Hematopoietic multipotent progenitor cell (in vitro differentiated cells): ENCODE measurements around the gene CERK. TPM values are rescaled to one million over a fixed set of nuclear protein-coding genes. Genes with fewer than 3 reads are reported as not detected.

Experiments
- DNase-seq, 3 donors: peaks; one replicate each; pipeline ENCODE4 v3.0.0-alpha.2; 2011 to 2015; ENCODE audit warnings: low read depth in 2 of 3, low spot score in 2 of 3
- total RNA-seq: library from RNA; depleted of rRNA; stranded (reverse); fragments of >200 nt; gene quantifications from one replicate; pipeline ENCODE4 v1.2.3, GENCODE V29; 2012

CERK gene
- total RNA-seq, 1 donor = 56.0 TPM

GRCh38 chr22:46665151-46665695 lies 72.8 kb downstream of the CERK start:
- DNase-seq = no peak

- no peak for DNase-seq
These were observed 73.7 kb downstream of the CERK start for GRCh38 chr22:46664301-46664855.

DNA sequence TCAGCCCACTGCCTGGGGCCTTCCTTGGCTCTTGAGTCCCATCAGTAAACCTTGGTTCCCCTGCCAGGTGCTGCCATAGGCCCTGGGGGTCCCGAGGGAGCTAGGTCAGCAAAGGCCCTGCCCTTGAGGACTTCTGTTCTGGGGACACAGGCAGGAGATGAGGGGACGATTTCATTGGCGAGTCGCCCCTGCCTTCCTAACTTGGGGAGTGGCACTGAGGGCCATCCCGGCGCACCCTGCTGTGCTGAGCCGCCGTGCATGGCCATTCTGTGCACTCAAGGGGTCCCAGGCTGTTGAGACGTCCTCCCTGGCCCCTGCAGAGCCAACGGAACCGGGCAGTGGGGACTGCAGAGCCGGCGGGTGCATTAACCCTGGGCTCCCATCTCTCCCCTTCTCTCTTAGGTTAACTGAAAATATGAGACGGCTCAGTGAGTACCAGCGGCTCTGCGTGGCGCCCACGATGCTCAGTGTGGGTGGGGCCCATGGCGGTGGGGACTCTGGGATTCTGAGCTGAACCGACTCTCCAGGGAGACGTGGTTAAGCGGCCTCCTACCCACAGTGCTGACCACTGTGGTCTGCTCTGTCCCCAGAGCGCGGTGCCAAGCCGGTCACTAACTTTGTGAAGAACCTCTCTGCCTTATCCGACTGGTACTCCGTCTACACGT lies 74.5 kb downstream of the CERK start:
- DNase-seq = no peak

GRCh38 chr22:46663001-46663400 lies 75.1 kb downstream of the CERK start:
- no peak for DNase-seq

DNA sequence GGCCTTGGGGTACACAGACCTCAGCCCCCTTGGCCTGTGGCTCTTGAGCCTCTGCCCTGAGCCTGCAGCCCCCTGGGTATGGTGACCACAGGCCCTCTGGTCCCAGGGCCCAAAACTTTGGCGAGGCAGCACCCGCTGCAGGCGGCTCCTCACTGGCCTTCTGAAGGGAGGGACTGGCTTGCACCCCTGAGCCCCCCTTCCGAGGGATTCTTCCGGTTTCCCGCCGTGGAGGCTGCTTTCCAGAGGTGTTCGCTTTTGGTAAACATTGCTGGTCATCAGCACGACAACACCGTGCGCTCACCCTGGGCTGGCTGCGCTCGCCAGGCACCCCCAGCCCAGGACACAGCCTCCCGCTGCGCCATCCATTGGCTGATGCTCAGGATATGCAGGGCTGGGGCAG lies 75.8 kb downstream of the CERK start:
- DNase-seq = no peak

- DNase-seq = no peak
These were observed 76.7 kb downstream of the CERK start for GRCh38 chr22:46661221-46661851.

DNA sequence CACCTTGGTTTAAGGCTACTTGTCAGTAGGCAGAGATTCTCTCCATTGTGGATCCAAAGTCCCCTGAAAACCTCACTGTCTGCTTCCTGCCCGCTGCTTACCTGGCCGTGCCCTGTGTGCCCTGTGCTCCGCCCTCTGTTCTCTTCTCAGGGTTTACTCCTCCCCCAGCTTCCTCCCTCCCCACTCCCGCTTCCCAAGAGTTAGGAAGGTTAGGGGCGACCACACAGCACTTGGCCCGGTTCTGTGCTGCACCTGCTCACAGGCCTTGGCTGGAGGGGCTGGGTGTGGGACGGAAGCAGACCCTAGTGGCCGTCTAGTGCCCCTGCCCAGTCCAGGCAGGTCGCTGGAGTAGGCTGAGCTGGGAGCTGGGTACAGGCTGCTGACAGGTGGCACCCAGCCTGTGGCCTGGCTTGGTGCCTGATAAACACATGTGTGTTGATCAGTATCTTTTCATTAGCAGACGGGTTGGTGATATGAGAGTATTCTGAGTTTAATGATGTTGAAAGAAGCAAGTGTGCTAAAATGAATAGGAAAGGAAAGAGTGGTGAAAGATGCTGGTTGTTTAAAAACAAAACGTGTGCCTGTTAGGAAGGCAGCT lies 77.3 kb downstream of the CERK start:
- DNase-seq = peak in 2 of 3 donors; percentile 46 to 87

- no peak for DNase-seq
These were observed 78.3 kb downstream of the CERK start for GRCh38 chr22:46659791-46660186.

GRCh38 chr22:46659059-46659790 lies 78.8 kb downstream of the CERK start:
- DNase-seq = no peak

DNA sequence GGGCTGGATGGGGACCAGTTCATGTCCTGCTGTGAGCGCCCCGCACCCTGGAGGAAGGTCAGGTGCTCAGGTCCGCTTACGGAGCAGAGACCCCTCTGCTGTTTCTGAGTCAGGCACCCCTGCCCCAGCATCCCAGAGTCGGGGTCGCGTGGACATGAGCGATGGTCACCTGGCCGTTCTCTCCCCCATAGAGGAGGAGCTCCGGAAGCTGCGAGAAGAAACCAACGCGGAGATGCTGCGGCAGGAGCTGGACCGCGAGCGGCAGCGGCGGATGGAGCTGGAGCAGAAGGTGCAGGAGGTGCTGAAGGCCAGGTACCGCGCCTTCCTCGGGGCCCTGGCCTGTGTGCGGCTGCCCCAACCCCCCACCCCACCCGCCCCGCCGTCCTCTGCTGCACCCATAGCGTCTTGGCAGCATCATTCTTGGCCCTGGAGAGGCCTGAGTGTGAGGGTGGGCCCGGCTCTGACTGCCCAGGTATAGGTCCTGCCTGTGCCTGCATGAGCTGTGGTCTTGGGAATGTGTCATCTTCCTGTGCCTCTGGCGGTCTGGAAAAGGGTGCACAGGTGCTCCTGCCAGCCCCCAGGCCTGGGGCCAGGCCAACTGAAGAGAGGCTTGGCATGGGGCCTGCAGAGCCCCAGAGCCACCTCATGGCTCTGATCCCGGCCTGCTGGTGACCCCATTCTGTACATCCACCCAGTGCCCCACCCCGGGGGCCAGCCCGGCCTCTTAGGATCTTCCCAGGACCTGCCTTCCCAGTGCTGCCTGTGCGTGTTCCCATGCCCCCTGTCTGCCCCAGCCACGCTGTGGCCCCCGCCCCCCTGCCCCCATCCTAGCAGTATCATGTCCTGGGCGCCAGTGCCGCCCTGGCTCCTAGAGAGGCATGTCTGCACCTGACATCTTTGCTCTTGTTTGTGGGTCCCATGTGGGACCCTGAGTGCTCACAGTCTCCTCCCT lies 79.8 kb downstream of the CERK start:
- no peak for DNase-seq

DNA sequence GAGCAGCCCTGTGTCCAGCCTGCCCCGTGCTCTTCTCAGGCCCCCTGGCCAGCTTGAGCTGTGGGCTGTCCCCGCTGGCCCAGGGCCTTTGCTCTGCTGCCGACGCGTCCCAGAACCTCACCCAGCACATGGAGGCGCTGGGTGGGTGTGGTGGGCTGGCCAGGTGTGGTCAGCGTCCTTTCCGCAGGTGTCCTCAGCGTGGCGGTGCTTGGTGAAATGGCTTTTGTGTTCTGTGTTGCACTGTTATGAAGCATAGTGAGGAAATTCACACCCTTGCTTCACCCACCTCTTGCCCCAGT lies 80.4 kb downstream of the CERK start:
- DNase-seq = no peak

- DNase-seq = no peak
These were observed 81.0 kb downstream of the CERK start for GRCh38 chr22:46656856-46657654.

DNA sequence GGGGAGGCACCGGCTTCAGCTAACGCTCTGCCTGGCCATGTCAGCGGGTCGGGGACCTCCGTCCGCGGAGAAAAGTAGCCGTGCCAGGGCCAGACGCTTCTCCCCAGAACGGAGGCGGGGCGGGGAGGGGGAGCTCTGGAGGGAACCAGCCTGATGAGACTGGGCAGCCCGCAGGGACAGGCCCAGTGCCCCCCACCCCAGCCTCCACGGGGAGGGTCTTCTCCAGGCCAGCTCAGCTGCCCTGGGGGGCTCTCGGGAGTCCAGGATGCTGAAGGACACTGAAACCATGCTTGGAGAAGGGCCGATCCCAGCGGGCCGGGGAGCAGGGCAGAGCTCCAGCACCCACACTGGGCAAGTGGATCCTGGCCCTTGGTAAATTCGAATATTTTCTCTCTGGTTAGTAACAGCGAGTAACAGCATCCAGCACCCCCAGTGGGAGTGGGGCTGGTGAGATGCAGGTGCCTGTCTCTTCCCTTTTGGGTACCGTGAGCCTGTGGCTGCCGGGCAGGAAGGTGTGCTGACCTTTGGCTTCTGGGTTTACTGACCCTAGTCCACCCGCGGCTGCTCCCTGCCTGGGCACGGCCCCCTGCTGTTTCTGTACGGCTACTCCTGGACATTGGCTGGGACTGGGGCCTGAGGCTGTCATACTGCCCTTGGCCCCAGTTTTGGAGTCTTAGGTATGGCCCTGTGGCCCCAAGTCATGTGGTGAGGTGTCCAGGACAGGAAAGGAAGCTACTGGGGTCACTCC lies 82.0 kb downstream of the CERK start:
- no peak for DNase-seq

- DNase-seq = no peak
These were observed 83.0 kb downstream of the CERK start for GRCh38 chr22:46654927-46655595.

DNA sequence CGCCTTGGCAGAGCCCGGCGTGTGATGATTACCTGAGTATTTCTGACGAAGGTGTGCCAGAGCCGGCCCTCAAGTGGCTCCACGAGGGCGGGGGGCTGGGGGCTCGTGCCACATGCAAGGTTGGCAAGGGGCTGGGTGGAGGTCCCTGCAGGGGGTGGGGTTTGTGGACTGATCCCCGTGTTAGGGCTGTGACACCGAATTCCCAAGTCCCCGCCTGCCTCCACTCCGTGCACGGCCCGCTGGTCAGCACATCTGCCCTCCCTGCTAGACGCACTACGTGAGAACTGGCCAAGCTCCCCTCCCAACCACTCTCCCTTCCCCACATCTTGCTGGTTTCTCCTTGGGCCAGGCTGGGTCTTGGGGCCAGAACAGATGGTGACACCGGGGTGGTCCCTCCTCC lies 83.6 kb downstream of the CERK start:
- DNase-seq = no peak

GRCh38 chr22:46653596-46653995 lies 84.5 kb downstream of the CERK start:
- no peak for DNase-seq

DNA sequence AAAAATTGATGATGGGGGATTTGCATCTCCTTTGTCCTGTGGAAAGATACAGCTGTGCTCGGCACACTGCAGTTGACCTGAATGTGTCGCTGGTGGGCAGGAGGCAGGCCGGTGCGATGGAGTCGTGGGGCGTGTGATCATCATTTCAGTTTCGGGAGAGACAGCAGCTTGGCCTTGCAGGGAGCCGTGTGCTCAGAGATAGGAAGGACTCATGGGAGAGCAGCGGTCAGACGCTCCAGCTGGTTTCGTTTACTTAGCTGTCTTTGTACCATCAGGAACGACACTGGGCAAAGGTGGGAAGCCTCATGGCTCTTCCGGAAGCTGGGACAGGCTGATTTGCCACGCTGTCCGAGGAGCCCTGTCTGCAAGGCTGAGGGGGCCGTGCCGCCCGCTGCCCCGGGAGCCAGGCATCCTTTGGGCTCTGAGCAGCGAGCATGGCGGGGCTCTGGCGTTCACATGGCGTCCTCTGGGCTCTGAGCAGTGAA lies 85.2 kb downstream of the CERK start:
- no peak for DNase-seq
